Activated naive CD4-positive, alpha-beta T cell treated with anti-CD3 and anti-CD28 coated beads, Interleukin-2, amount 50 U/mL, for 16 hours (primary cell): ENCODE results near the gene LRIG2.
"Not testable (repeated sequence)": the region's sequence is repeated elsewhere in the genome, so short reads cannot be mapped to it uniquely, and the experiment has no call there.

ENCODE experiments used
- DNase-seq: peaks from one replicate; pipeline ENCODE4 v3.0.0-alpha.2; 2020

LRIG2 gene

DNA sequence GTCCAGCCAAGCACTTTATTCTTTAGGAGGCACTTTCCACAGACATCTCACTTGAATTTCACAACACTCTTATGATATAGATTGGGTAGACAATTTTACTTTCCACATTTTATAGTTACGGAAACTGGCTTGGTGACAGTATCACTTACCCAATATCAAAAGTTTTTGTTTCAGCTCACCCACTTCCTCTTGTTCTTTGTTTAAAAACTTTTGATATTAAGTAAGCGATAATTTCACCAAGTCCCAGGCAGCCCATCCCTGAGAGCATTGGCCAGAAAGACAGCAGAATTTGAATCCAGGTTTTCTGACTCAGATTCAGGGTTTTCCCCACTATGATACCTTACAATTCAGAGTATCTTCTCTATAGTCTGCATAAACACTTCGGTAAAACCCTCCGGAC is 60.0 kb downstream of the LRIG2 start:
- DNase-seq, result no peak

DNA sequence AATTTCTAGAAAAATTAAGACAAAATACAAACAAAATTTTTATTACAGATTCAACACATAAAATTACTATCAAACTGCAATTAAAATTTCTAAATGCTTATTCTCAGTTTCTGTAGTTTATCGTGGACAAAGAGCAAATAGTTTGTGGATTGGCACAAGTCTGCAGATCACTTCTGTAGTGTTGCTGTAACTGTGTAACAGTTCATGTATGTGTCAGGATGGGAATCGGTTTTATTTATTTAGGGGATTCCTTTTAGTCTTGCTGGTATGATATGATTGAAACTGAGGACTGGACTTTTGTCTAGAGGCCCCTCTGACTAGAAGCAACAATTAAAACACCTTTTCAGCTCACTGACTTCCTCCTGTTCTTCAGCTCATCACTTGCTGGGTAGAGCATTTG is 60.8 kb downstream of the LRIG2 start:
- DNase-seq, result no peak

DNA sequence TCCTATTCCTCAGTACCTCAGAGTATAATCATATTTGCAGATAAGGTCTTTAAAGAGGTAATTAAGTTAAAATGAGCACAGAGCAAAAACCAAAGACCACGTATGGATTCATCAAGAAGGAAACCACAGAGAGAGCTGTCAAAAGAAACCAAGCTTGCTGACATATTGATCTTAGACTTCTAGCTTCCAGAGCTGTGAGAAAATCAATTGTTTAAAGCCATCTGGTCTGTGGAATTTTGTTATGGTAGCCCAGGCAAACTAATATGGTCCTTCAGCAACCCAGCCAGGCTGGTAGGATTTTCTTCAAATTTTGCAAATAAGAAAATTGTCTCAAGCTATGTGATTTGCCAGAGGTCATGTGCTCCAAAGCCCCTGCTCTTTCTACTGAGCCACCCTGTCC is 62.5 kb downstream of the LRIG2 start:
- no peak for DNase-seq

DNA sequence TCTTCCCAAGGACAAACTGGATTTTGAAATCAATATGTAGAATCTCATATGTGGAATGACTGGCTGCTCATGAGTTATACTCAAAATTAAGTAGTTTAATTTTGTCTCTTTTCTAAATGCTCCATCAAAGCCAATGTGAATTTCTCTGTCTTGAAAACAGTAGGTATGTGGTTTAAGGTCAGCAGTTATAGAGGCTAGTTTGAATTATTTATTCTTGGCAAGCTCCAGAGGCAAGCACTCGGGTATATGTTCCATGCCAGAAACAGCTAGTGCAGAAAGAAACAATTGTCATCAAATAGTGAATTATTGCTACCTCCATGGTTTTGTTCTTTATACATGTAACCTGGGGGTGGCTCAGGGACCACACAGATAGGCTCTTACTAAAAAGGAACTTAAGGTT is 63.5 kb downstream of the LRIG2 start:
- DNase-seq, result no peak

DNA sequence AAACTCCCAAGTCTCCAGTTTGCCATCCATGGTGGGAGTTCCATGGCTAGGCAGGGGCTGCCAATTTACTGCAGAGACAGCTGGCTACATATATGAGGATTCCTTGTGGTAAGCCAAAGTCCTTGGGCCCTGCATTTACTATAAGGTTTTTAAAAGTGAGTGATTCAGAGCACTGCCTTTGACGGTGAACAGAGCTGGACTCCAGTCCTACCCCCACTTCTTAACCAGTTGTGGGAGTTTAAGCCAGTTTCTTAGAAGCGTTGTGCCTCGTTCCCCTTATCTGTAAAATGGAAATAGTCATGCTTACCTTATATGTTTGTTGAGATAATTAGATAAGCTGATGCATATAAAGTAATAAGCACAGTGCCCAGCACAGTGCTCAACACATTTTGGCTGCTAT is 64.6 kb downstream of the LRIG2 start:
- no peak for DNase-seq

DNA sequence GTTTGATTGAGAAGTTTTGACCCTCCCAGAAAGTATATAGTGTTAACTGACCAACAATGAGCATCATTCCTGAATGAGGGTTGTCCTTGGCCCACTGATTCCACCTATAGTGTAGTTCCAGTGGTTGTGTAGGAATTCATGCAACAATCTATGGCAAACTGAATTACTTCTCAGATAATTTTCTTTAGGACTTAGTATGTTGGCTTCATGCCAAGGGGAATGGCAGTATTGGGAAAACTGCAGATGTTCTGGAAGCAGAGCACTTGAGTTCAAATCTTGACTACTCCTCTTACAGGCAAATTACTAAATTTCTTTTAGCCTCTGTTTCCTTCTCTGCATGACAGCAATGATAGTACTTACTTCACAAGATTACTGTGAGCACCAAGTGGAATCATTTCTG is 65.8 kb downstream of the LRIG2 start:
- no peak for DNase-seq

DNA sequence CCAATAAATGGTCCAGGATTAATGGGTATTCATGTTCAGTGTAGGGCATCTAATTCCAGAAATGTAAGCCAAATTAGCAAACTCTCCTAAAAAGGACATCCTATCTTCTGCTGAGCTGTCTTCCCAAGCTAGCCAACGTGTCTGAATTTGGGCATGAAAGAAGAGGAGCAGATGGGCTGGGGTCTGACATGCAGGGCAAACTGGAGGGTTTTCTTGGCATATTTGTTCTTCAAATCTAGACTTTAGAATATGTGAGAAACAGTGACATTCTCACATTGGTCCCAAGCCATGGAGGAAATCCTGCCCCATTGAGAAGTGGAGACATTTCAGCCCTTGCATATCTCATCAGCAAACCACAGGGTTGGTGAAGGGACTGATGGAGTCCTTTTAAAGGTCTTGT is 67.2 kb downstream of the LRIG2 start:
- no peak for DNase-seq

DNA sequence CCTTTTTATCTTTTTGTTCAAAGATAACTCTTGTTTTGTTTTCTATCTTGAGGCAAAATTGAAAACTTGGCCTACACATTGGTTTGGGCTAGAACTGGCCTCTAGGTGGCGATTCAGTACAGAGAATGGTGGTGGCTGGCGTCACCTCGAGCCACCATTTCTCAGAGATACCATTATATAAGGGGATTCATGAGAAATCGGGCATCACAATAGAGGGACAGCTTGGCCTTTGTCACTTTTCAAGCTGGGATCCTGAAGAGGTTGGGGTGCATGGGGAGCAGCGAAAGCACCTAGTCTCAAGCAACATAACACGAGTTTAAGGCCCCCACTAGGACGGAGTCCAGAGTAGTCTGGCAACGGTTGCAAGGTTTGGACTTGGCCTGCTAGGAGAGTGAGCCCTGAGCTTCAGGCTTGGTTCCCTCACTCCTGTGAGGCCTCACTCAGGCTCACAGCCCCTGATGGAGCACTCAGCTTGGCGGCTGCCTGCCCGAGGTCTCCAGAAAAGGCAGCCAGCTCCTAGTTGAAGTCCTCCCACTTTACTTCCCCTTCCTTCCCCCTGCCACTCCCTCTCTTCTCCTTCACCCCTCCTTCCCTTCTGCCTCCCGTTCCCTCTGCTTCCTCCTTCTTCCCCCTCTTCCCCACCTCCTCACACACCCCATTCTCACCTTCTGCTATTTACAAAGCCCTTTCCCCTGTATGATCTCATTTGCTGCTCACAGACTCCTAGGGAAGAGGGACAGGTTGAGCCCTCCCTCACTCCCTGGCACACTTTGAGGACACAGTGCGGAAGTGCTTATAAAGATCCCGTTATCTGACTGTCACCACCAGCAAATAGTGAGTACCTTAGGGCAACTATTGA is 67.8 kb downstream of the LRIG2 start:
- peak; percentile 51 for DNase-seq

DNA sequence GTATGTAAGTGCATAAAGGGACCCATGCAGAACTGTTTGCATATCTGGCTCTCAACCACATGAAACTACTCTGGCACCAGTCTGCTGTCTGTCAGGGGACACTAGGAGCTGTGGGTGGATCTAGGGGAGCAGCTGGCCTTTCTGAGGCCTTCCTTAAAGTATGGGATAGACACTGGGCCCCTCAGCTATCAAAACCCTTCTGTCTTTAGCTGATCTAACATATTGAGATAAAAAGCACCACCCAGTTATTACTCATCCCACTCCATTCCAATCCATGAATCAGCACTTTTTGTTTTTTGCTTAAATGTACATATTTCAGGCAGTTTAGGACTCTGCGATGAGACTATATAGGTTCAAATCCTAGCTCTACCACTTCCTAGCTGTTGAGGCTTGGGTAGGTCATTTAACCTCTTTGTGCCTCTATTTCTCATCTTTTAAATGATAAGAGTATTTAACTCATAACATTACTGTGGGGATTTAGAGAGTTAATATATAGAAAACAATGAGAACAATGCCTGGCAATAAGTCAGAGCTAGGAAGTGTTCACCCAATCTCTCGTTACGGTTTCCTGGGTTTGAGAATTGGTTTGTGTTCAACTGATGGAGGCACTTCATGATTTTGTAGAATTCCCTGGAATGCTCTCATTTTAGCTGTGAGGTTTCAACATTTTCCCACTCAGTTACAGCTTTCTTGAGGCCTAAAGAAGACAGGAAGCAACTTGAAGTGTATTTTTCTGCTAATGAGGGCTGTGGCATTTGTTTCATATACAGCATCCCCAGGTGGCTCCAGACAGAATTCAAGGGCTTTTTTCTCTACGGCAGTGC is 68.9 kb downstream of the LRIG2 start:
- no peak for DNase-seq

DNA sequence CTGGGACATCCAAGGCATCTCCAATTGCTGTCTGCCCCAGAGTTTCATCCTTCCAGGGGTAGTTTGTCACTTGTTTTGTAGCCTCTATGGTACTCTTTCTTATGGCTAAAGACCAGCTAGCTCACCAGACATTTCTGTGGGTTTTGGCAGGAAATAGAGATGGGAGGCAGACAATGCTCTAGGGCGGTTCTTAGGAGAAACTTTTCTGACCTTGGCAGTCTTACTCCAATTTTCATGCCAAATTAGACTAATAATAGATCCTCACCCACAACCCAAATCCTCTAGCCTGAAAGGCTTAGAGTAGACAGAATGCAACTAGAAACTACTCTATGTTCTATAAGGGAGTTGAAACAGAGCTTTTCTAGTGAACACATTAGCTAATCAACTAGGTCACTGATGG is 69.8 kb downstream of the LRIG2 start:
- DNase-seq, result no peak

DNA sequence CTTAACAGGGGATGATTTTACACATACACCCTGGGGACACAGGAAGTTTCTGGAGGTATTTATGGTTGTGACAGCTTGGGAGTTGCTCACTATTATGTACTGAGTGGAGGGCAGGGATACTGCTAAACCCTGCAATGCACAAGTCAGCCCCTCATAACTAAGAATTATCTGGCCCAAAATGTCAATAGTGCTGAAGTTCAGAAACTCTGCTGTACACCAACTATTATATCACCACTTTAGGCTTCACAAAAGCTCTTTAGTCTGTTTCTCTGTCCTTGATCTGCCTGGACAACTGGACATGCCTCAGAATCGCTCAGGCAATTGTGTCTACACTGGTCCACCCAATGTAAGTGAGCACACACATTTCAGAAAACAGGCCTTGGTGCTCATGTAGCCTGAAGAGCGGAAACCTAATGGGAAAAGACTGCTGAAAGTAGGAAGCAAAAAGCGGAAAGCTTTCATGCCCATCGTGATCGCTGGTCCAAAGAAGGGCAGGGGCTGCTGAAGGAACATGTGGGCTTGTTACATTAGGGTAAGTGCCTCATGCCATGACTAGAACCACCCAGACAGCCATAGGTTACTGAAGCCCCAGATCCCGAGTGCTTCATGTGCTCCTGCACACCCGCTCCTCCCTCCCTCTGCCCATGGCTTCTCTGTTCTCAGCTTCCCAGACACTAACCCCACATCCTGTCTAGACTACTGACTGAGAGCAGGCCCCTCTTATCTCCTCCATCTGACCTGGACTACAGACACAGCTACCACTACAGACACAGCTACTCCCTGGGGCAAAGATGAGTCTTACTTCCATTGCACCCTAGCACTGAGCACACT is 73.5 kb downstream of the LRIG2 start:
- DNase-seq, result no peak

DNA sequence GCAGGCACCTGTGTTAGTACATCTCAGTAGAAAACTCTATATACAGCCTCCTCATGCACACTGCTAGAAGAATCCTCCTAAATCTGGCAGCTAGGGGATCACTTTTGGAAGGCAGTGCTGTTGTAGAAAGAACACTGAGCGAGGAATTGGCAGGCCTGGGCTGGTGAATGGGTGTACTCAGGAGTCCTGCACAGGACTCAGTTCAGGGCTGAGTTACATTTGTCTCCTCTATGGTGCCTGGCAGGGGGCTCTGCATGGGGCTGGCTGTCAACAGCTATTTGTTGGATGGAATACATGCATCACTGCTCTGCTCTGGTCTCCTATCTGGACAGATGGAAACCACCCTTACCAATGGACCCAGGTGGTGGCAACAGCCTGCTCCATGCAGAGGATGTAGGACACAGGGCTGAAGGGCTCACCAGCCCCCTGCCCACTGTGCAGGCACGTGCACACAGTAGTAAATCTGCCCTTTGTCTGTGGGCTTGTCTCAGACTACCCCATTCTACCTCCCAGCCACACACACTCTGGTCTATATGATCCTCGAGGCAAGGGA is 74.2 kb downstream of the LRIG2 start:
- no peak for DNase-seq

DNA sequence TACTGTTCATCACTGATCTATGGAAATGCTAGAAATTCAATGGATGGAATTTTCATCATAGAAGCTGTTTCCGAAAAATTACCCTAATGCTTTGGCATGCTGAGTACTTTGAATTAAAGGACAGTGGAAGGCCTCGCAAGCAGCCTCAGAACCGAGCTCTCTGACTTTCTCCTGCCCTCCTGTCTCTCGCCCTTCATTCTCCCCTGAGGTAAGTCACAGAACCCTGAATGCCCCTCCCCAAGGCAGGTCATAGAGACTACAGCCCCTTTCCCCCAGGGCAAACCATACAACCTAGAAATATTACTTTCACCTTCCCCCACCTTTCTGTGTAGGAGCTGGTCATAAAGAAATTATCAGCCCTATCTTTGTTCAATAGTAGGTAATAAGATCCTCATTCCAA is 74.8 kb downstream of the LRIG2 start:
- DNase-seq, result no peak

DNA sequence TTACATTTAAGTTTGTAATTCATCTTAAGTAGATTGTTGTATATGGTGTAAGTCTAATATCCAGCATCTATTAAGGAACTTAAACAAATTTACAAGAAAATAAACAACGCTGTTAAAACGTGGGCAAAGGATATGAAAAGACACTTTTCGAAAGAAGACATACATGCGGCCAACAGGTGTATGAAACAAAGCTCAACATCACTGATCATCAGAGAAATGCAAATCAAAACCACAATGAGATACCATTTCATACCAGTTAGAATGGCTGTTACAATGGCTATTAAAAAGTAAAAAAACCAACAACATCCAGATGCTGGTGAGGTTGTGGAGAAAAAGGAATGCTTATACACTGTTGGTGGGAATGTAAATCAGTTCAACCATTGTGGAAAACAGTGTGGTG is 77.5 kb downstream of the LRIG2 start:
- not testable (repeated sequence) for DNase-seq

DNA sequence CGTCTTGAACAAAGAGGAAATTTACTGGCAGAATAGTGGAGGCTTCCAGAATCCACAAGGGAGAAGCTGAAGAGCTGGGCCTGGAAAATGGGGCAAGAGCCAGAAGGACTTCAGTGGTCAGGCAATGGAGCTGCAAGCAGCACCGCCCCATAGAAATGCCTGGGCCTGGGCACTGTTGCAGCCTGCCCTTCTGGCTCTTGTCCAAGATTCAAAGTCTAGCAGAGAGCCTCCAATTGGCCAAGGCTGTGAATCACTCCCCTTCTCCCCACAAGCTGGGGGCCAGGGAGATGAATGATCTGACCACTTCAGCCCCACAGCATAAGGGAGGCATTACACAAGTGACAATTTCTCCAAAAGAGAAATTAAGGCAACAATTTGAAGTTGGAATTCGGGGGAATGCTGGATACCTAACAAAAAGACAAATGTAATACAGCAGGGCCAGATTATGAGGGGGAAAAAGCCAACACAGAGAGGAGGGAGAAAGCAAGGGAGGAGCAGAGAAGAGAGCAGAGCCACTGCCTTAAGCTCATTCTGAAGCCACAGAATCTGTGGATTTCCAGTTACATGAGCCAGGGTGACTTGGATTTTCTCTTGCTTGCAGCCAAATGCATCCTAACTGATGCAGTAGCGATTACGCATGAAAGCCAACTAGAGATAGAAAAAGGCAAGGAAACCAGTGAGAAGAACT is 80.3 kb downstream of the LRIG2 start:
- DNase-seq, result no peak

DNA sequence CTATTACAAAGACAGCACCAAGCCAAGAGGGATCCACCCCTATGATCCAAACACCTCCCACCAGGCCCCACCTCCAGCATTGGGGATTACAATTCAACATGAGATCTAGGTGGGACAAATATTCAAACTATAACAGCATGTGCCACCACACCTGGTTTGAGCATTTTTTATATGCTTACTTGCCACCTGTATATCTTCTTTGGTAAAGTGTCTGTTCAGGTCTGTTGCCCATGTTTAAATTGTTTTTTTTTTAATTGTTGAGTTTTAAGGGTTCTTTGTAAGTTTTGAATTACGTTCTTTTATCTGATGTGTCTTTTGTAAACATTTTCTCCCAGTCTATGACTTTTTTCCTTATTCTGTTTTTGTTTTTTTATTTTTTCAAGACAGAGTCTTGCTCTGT is 83.4 kb downstream of the LRIG2 start:
- DNase-seq, result no peak

DNA sequence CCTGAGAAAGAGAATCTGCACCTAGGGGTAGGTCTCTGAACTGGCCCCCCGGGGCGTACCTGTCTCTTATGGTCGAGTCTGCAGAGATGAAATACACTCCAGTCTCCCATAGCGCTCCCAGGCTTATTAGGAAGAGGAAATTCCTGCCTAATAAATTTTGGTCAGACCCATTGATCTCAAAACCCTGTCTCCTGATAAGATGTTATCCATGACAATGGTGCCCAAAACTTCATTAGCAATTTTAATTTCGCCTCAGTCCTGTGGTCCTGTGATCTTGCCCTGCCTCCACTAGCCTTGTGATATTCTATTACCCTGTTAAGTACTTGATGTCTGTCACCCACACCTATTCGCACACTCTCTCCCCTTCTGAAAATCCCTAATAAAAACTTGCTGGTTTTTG is 85.7 kb downstream of the LRIG2 start:
- DNase-seq, result not testable (repeated sequence)

DNA sequence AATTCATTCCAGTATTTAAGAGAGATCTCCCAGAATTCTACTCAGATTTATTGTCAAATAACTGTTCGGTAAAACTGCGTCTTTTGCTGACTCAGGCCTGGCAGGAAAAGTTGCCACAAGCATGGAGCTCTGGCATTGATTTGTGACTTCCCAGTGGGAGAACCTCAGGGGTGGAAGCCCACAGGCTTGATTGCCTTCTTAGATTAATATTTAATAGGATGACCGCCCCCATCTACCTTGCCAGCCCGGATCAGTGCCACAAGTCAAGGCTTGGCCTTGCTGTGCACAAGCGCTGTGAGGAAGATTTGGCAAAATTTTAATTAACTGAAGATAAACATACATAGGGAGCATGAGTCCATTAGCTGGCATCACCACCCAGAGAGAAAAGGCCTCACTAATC is 93.5 kb downstream of the LRIG2 start:
- no peak for DNase-seq

DNA sequence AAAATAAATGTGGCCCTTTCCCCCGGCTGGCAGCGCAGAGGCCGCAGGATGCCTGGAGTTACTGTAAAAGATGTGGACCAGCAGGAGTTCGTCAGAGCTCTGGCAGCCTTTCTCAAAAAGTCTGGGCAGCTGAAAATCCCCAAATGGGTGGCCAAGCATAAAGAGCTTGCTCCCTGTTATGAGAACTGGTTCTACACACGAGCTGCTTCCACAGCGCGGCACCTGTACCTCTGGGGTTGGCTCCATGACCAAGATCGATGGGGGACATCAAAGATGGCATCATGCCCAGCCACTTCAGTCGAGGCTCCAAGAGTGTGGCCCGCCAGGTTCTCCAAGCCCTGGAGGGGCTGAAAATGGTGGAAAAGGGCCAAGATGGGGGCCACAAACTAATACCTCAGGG is 95.9 kb downstream of the LRIG2 start:
- no peak for DNase-seq

DNA sequence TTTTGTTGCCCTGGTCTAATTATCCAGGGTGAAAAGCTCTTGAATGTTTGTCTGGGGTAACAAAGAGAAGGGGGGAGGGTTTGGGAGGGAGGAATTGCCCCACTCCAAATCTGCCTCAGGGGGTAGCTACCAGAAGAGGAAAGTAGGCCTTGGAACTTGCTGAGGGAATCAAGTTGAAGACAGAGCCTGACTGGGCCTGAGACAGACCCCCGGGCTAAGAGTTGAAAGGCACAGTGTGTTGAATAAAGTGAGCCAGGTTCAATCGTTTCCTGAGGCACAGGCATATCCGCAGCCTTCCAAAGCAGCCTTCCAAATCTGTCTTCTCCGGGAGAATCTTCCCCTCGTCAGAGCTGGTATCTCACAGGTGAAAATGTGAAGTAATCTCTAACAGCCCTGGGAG is 96.6 kb downstream of the LRIG2 start:
- no peak for DNase-seq

DNA sequence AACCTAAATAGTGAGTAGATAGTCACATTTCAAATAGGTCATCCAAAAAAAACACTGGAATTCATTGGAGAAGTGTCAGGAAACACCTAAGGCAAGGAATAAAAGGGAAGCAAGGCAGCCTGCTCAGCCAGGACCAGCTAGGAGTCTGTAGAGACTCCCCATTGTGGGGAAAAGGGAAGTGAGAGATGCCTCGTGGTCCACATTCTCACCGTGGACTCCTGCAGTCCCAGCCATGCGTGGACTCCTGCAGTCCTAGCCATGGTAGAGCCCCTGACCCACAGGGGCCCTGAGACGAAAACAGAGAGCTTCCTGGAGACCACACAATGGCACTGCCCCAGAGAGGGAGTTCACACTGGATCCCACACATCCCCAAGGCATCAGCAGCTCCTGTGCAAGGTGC is 97.5 kb downstream of the LRIG2 start:
- DNase-seq, result no peak

DNA sequence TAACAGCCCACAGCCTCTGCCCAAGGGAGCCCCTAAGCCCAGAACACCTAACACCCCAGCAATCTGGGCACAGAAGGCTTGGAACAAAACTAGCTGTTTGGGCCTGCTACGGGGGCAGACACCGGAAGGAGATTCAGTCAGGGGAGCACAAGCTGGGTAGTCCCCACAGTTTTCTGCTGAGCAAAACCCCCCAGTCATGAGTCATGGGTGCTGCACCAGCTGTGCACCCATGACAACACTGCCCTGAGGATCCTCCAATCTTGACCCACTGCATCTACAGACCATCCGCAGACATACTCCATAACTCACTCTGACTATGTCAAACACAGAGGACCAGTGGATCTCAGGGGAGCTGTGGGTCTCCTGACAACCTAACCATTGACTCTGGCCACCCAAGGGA is 105.1 kb downstream of the LRIG2 start:
- no peak for DNase-seq

DNA sequence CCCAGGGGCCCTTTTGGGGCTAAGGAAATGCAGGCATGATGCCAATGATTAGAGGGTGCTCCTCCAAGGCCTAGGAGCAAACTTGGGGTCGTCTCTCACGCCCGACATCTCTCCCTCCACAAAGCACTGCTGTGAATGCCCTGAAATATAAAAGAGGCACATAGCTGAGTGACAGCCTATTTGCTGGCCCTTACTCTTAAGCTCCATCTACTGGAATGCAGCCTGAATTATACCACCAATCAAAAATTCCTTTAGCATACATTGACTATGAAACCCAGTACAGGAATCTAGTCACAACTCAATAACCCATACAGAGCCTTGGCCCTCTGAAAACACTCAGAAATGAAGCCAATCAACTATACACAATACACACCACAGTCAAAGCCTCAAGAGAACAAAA is 105.5 kb downstream of the LRIG2 start:
- DNase-seq, result no peak
